GM21360 (cell line): ENCODE measurements around the gene CIDEB.

Source experiments
- ATAC-seq: cut with Tn5 transposase; IDR thresholded peaks from one replicate; pipeline ENCODE4 v1.9.1; 2021; ENCODE audit warnings: mild to moderate bottlenecking, moderate library complexity; ENCODE audit not compliant: unreplicated experiment

Gene CIDEB

DNA sequence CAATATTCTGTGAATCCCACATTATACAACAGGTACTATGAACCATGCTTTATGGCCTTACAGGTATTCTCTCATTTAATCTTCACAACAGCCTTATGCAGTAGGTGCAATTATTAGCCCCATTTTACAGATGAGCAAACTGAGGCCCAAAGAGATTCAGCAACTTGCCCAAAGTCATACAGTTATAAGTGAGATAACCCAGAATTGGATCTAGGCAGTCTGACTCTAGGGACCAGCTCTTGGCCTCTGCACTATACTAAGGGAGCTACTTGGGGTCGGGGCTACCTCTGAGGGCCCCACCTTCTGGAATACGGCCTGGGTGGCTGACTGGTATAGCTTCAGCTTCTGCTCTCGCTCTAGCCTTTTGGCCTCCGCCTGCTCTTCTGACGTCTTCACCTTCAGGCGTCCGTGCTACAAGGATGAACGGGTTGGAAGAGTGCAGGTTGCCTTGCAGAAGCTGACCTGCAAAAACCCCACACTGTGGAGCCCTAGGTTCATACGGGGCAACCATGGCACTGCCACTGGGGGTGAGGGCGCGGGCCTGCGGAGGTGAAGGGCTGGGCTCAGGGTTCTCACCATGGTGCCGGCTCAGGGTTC lies 37.1 kb downstream of the CIDEB start:
- ATAC-seq, result no peak

DNA sequence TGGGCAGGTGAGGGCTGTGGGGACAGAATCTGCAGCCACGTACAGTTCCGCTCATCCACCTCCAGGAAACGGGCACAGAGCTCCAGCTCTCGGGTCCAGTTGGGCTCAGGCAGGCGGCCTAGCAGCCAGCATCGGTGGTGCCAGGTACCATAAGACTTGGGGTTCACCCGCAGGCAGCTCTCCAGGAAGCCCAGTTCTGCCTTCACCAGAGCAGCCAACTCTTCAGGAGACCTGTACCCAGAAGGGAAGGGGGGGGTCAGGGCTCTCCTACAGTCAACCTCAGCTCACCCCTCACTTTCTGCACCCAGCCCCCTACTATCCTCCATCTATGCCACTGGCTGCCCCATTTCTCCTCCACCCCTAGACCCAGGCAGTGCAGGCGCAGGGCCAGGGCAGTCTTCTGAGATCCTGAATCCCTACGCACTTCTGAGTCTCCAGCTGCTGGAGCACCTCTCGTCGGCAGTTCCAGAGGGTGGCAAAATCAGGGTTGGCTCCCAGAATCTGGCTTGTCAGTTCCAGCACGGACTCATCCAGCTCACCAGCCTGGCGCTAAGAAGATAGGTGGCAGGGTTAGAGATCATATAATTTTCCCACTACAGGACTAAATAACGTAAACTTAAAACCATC lies 37.8 kb downstream of the CIDEB start:
- no peak for ATAC-seq

DNA sequence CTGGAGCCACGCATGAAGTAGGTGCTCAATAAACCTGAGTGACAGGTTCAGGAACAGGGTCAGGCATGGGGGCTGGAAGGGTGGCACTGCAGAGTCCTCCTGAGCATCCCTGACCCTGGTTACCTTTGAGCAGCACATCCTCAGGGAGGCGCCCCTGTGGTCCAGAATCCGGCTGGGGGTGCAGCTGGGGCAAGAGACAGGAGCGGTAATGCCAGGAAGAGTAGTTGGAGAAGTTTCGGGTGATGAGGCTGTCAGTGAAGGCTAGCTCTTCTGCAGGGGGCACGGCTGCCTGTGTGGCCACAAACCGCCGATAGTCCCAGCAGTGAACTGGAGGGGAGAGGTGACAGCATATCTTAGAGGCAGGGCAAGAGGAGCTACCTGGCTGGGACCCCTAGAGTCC lies 38.4 kb downstream of the CIDEB start:
- ATAC-seq, result no peak

DNA sequence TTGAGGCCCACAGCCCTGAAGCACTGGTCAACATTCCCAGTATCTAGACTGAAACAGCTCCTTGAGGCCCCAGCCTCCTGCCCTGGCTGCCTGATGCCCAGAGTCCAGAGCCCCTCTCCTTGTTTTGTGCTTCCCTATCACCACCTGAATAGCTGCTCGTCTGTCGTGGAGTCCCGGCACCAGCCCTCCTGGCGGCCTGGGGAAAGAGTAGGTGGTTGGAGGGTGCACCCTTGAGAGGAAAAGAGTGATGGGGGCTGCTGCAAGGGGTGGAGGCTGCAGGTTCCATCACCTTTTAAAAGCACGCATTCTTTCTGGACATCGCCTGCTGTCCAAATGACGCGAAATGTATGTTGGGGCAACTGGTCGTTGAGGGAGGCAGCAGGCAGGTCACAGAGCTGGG lies 39.6 kb downstream of the CIDEB start:
- no peak for ATAC-seq

DNA sequence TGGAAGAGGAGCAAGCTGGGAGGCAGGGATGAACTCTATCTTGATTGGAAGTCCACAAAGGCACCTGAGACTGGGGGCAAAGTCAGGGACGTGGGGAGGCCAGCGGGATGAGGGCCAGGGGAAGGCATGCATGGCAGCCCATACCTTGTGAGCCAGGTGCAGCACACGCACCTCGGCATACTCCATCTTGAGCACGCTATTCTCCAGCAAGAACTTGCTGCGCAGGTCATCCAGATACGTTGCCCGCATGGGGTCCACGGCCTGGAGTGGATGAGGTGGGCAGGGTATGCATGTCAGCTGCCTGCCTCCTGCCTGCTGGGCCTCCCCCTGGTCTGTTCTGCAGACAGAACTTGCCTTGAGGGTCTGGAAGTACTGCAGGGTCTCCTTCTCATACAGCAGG lies 40.3 kb downstream of the CIDEB start:
- no peak for ATAC-seq

DNA sequence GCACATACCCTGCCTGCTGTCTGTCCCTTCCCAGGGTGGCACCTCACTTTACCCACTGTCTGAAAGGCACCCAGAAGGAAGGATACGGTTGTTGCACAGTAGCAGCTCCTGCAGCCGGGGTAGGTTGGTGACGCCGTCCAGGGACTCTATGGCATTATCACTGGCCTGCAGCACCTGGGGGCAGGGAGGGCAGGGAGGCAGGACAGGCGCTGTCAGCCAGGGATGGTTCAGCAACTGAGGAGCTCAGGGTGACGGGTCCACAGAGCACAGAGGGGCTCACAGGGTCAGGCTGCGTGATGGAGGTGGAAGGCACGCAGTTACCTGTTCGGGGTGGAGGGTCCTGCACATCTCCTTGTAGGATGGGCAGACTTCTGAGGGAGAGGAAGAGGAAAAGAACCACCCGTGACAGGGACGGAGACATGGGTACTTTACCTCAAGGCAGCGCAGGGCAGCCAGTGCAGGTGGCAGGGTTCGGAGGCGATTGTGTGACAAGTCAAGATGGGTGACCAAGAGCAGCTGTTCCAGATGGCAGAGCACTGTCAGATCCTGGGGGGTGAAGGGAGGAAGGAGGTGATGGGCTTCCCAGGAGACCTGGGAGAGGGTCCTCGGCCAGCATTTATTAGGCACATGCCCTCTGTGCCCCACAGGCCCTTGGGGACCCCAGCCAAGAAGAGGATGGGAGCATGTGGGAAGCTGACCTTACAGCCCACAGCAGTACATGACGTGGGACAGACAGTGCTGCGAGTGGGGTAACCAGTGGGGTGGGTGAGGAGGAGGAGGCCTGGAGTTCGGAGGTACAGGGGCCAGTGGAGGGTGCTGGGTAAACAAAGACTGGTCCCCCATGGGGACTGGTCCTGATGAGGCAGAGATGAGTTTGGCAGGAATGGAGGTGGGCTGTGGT lies 41.2 kb downstream of the CIDEB start:
- ATAC-seq, result no peak

DNA sequence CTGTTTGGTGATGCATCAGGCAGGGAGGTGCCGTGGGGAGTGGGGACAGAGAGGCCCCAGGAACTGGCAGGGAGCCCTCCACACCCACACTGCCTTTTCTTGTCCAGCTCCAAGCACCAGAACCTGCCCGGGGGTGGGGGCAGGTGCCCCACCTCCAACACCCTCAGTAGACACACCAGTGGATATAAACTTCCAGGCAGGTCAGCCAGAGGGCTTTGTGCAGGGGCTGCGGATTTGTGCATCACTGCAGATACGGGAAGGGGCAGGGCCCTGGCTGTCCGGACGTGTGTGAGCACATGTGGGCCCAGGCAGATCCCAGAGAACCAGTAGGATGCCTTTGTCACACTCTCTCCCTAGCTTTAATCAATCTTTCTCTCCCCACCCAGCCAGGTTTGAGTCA lies 43.5 kb downstream of the CIDEB start:
- ATAC-seq, result no peak

DNA sequence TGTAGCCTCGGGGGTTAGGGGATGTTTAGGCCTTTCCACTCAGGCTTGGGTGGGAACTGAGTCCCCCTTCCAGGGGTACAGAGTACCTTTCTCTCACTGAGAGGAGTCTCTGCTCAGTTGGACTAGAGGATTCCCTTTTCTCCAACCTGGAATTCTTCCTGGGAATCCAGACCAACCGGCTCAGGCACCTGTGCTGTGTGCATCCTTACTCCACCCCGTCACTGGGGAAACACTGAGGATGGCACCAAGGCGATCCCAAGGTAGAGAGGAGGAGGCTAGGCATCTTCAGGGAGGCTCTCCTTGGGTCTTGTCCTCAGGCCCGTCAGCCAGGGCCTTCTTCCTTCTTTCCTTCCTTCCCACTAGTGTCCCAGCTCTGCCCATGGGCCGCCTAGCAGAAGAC lies 43.9 kb downstream of the CIDEB start:
- ATAC-seq, result no peak

DNA sequence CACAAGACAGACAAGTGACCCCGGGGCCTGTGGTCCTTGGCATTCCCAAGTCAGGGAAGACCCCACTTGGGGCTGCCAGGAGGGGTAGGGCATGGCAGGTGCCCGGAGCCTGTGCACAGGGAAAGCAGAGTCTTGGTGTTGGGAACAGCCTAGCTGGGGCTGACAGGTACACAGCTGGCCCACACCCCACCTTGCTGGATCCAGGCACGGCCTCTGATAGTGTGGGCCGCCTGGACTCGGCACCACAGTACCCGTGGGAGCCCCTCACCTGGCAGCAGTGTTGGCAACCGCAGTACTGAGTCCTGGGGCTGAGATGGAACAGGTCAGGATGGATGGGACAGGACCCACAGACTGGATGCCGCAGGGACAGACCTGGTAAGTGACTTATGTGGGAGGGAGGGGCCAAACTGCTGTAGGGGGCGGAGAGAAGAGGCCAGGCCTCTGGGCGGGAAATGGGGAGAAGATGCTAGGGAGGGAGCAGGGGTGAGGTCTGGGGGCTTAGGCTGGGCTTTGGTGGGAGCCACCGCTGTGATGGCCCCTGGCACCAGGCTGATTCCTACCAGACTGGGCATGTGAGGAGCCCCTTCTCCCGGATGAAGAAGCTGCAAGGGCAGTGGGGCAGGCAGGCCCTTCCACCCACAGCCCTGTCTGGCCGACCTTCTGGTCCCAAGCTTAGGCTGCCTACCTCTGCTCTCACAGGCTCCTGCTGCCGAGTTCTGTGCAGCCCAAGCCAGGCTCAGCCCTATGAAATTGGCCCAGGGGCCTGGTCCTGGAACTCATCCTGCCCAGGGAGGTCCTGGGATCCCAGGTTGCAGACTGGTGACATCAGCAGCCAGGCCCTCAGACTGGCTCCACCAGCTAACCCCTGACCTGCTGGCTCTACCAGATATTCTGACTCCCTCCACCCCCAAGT lies 44.7 kb downstream of the CIDEB start, which contains the start of gene TGM1:
TGM1 (minus strand) TSS at position 357 of the 913 bp plus-strand sequence. CDS start 825 bp downstream, outside the sequence.
- no peak for ATAC-seq

DNA sequence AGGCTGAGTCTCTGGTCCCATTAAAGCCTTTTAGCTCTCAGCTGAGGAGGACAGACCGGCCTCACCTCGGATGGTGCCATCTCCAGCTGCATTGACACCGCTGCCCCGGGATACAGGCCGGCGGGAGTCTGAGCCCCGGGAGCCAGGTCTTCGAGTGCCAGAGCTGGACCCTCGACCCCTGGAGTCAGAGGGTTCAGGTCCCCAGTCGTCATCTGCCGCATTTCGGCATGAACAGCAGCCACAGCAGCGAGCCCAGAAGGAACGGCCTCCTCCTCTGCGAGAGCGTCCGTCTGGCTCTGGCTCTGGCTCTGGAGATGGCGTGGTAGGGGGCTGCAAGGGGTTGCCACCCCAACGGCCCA lies 45.8 kb downstream of the CIDEB start:
- no peak for ATAC-seq

DNA sequence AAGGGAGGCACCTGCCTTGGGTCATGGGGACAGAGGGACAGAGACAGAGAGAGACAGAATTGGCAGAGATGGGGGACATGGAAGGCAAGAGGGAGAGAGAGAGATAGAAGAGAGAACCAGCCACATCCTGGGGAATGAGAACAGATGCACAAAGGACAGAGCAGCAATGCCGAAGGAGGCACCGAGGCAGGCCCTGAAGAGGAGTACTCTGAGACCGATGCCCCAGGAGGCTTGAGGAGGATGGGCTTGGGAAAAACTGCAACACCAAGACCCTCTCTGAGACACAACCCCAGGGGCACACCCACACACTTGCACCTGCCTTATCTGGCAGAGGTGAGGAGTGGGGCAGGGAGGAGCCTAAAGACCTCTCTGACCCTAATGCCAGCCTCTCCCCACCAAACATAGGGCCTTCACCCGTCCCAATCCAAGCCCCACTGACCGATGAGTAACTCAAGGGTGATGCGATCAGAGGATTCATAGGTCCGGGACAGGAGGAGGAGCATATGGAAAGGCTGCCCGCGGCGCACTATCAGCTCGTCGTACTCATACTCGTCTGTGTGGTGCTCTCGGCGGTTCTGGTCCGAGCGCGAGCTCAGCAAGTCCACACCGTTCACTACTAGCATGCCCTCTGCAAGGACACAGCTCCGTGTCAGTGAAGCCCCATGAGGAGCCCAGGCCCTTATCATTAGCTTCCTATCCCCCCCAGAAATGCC lies 46.4 kb downstream of the CIDEB start:
- no peak for ATAC-seq

DNA sequence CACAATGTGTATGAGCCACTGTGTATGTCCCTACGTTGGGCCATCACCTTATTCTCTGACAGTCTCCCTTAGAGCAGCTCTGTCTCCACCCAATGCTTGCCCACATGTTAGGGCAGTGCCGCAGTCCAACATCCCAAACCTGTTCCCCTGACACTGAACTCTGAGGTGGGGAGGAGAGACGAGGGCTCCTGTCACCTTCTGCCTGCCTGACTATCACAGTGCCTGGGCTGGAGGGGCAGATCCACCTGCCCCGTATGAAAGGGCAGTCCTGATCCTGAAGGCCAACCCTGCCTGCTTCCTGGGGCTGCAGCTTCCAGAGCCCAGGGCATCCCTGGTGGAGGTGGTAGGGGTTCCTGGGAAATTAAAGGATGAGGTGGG lies 47.0 kb downstream of the CIDEB start:
- ATAC-seq, result no peak

DNA sequence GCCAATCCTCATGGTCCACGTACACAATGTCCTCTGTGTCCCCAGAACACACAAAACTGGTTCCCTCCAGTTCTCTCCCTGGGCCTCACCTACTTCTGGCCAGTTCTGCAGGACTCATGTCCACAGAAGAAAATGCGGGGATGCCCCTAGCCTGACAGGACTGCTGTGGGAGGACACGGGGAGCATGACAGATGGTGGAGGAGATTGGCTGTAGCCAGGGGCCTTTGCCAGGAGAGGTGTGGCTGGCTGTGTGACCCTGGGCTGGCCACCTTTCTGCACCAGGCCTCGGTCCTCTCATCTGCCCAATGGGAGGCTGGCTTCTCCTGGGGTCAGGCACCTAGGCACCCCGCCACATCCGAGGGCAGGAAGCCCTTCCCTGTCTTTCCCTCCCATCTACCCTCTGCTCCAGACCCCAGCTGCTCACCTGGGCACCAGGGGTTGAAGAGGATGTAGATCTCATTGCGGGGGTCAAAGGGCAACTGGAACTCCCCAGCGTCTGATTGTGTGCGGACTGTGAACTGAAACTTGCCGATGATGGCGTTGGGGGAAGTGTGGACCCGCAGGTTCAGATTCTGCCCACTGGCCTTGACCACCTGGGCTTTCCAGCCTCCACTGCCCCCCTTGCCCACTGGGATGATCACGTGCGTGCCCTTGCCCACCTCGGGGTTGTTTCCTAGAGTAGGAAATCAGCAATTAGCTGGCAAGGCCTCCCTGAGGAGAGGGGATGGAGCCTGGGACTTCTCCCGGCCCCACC lies 47.6 kb downstream of the CIDEB start:
- ATAC-seq, result no peak

DNA sequence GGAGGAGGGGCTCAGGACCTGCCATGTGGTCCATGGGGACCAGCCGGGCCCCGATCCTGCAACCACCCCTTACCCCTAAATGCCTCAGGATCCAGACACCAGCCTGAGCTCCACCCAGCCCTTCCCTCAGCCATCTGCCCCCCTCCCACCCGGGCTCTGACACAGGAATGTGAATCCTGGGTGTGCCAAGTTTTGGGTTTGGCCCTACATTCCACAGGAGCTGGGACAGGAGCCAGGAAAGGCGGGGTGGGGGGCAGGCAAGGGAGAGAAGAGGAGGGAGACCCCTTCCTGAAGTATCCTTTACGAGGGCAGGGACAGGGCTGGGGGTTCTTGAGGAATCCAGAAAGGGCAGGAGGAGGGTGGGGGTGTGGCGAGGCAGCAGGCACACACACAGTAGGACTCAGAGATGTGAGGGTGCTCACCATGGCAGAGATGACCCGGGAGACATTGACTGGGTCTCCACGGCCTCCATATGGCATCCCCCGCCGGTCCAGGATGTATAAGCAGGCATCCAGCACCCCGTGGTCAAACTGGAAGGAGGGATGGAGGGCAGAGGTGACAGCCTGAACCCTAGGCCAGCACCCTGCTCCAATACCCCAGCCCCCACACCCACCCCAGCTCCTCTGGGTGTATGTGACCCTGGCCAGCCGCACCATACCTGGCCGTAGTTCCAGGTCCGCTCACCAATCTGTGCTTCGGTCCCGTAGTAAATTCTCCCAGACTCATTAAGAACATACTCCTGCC lies 48.3 kb downstream of the CIDEB start:
- no peak for ATAC-seq

DNA sequence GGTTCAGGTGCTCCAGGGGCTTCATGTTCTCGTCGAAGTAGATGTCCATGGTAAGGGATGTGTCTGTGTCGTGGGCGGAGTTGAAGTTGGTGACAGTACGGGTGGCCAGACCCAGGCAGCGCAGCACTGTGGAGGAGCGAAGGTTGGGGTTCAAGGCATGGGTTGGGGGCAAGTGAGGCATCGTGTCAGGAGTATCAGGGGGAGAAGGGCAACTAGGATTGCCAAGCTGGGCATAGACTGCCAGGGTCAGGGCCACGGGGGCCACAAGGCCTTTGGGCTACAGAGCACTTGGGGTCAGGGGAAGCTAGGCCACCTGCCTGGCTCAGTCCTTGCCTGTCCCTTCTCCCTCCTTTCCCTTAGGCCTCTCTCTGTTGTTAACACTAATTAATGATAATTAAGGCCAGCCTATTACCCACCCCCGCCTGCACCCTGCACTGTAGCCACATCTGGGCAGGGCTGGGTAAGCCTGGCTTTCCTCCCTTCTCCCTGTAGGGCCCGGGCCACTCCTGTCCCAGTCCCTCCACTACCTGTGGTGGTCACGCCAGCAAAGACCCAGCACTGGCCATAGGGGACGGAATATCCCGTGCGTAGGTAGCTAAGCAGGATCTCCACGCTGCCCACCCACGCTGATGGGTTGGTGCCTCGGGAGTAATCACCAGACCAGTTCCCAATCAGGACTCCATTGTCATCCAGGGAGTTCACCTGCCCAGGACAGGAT lies 49.1 kb downstream of the CIDEB start:
- ATAC-seq, result no peak

DNA sequence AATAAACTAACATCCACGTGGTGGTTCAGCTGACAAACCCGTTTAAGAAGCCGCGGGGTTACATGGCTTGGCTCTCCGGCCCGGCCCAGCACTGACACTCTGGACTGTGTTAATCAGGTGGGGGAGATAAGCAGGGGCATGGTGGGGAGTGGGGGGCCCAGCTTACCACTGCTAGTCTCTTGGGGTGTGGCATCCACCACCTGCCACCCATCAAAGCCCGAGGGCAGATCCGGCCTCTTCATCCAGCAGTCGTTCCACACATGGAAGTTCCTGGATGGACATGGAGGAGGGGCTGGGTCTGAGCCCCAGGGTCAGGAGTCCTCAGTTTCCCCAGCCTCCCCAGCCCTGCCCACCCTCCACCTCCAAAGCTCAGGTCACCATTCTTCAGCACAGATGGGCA lies 49.7 kb downstream of the CIDEB start:
- ATAC-seq, result no peak

DNA sequence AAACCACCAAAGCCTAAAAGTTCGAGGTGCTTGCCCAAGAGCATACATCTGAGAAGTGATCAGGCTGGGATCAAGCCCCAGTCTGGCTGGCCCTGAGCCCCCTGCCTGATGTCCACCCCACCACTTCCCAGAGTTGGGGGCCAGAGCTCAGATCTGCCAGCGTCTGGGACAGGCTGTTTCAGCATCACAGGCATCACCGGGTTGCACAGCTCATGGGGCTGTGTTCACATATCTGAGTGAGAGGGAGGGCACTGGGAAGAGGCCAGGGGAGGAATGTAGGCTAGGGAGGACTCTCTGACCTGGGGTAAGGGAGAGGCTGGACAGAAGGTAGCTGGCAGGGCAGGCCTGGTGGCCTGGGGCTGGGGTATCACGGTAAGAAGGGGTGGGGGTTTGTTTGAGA lies 50.8 kb downstream of the CIDEB start:
- ATAC-seq, result no peak

DNA sequence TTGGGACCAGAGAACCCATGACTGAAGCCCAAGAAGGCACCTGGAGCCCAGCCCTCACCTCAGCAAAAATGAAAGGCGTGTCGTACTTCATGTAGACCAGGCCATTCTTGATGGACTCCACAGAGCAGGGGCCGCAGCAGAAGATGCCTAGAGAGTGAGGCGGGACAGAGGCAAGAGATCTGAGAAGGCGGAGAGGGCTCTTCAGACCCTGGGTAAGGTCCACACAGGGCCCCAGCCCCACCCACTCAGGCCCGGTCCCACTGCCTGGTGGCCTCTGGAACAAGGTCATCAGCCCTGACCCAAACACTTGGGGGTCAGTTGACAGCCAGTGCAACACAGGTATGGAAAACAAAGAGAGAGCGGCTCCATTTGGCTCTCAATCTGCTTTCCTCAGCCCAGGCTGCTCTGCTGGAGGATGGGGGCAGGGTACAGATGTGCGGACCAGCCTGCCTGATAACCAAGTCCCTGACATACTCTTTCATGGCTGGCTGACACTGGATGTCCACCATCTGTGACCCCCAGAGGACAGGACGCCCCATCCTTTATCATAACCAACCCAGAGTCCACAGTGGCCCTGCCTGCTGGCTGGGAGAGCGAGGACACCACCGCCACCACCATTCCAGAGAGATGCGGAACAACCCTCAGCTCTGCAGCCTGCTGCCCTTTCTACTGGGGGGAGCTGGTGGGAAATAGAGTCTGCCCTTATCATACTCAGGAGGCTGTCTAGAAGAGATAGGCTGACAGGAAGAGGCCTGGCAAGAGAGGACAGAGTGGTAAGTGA lies 51.7 kb downstream of the CIDEB start:
- ATAC-seq, result no peak
